GM12878 (cell line): ENCODE results near the gene BTBD10.

Experiments used
- CHD2 ChIP-seq: IDR thresholded peaks from 2 replicates; pipeline ENCODE4 v1.6.1; 2011; ENCODE audit warnings: low read depth, low read length, improper control_type of control experiment, borderline replicate concordance
- CTCF ChIP-seq, 3 experiments: IDR thresholded peaks in 2 of 3; conservative IDR thresholded peaks in 1 of 3; 2 replicates each; pipeline ENCODE4 v1.5.1; 2011; ENCODE audit warnings: low read depth in 3 of 3, low read length in 3 of 3, mild to moderate bottlenecking in 3 of 3, control low read depth in 2 of 3, moderate library complexity in 2 of 3, inconsistent platforms in 1 of 3, mixed read lengths in 1 of 3; ENCODE audit not compliant: control insufficient read depth in 2 of 3, insufficient read depth in 1 of 3; ENCODE audit errors: extremely low read depth in 1 of 3
- MXI1 ChIP-seq: fragments of 150-350 bp; IDR thresholded peaks from 2 replicates; pipeline ENCODE4 v1.6.1; 2011; ENCODE audit warnings: low read depth, mild to moderate bottlenecking, inconsistent platforms, low read length, improper control_type of control experiment
- POLR2A ChIP-seq: IDR thresholded peaks from 2 replicates; pipeline ENCODE4 v1.6.1; 2011; ENCODE audit warnings: low read depth, mild to moderate bottlenecking, low read length
- RAD21 ChIP-seq: IDR thresholded peaks from 2 replicates; pipeline ENCODE4 v1.6.1; 2011; ENCODE audit warnings: mild to moderate bottlenecking, low read depth, low read length, moderate library complexity; ENCODE audit not compliant: insufficient read depth
- RCOR1 ChIP-seq: conservative IDR thresholded peaks from 2 replicates; pipeline ENCODE4 v1.6.1; 2012; ENCODE audit warnings: low read depth, low read length, improper control_type of control experiment
- SP1 ChIP-seq: IDR thresholded peaks from one replicate; pipeline ENCODE4 v1.6.1; 2011; ENCODE audit warnings: low read depth, low read length
- TAF1 ChIP-seq: IDR thresholded peaks from 2 replicates; pipeline ENCODE4 v1.6.1; 2011; ENCODE audit warnings: mild to moderate bottlenecking, low read depth, low read length, borderline replicate concordance
- YBX1 ChIP-seq: fragments of 450-650 bp; IDR thresholded peaks from 2 replicates; pipeline ENCODE4 v1.6.1; 2016; ENCODE audit warnings: antibody characterized with exemption

- TF ChIP-seq CTCF (IDR thresholded peaks at IDR 0.05 in 2 of 3, conservative IDR thresholded peaks at IDR 0.05 in 1 of 3; ENCODE audit: control insufficient read depth in 2 of 3, extremely low read depth in 1 of 3, insufficient read depth in 1 of 3, low read depth in 3 of 3, low read length in 3 of 3) (peak; percentile 46 to 57 (median 51)), POLR2A (no peak), CHD2 (no peak), RAD21 (peak; percentile 41; the same call in 1 of the 2 replicates), MXI1 (no peak), YBX1 (no peak), RCOR1 (no peak), TAF1 (no peak), SP1 (no peak)
These were observed 2.9 kb upstream of the BTBD10 start for GRCh38 chr11:13465909-13466371.
